ENCODE results near the gene GOPC. TPM values are rescaled to one million over a fixed set of nuclear protein-coding genes. Genes with fewer than 3 reads are reported as not detected.
"Not testable (repeated sequence)": the region's sequence is repeated elsewhere in the genome, so short reads cannot be mapped to it uniquely, and the experiment has no call there.

GOPC gene
- 45.1 and 81.6 TPM in 2 replicates for total RNA-seq

DNA sequence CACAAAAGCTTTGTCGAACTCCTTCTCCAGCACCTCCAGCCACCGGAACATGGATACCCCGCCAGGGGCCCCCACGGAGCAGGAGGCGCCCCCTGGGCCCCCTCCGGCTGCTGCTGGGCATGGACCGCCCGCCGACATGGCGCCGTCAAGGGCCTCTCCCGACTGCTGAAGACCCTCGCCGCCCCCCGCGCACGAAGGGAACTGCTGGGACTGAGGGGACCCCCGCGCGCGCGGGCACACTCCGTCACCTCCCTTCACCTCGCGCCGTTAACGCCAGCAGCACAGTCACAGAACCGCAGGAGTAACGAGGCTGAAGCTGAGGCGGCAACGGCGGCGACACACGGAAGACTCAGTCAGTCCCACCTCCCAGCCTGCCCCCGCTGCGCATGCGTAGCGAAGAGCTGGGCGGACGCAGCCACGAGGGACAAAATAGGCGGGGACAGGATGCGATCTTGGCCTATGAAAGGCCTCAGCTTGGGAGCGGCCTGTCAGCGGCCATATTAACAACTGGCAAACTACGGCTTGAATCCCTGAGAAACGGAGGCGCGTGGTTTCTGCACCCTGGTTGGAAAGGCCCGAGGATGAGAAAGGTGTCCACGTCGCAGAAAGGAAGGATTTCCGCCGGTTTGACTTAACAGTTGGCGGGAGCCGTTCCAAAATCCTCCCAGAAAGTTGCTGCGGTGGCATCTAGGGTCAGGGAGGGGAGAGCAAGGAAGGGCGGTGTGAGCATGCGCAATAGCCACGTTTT is at the start of gene GOPC:
Gene GOPC, minus strand, starts transcription at position 361 of the 748 bp plus-strand sequence. Its CDS starts 223 bp downstream, at position 138.
- peak; percentile 98 for DNase-seq (ENCODE audit: low read depth)
- TF ChIP-seq, protein P1, sequence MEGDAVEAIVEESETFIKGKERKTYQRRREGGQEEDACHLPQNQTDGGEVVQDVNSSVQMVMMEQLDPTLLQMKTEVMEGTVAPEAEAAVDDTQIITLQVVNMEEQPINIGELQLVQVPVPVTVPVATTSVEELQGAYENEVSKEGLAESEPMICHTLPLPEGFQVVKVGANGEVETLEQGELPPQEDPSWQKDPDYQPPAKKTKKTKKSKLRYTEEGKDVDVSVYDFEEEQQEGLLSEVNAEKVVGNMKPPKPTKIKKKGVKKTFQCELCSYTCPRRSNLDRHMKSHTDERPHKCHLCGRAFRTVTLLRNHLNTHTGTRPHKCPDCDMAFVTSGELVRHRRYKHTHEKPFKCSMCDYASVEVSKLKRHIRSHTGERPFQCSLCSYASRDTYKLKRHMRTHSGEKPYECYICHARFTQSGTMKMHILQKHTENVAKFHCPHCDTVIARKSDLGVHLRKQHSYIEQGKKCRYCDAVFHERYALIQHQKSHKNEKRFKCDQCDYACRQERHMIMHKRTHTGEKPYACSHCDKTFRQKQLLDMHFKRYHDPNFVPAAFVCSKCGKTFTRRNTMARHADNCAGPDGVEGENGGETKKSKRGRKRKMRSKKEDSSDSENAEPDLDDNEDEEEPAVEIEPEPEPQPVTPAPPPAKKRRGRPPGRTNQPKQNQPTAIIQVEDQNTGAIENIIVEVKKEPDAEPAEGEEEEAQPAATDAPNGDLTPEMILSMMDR (IDR thresholded peaks at IDR 0.05; ENCODE audit: insufficient read depth, low read depth, low read length) = peak; percentile 14
- peak within 1 kb of the TSS; percentile 95 for H3K4me3 ChIP-seq (ENCODE audit: low read depth, low read length)

DNA sequence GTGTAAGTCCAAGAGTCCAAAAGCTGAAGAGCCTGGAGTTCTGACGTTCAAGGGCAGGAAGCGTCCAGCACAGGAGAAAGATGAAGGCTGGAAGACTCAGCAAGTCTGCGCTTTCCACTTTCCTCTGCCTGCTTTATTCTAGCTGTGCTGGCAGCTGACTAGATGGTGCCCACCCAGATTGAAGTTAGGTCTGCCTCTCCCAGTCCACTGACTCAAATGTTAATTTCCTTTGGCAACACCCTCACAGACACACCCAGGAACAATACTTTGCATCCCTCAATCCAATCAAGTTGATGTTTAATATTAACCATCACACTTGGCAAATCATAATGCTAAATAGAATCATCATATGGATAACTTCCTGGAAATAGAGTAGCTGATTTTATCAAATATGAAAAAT is 49.7 kb upstream of the GOPC start:
- DNase-seq (ENCODE audit: low read depth); H3K4me3 ChIP-seq (ENCODE audit: low read depth, low read length): not testable (repeated sequence)

DNA sequence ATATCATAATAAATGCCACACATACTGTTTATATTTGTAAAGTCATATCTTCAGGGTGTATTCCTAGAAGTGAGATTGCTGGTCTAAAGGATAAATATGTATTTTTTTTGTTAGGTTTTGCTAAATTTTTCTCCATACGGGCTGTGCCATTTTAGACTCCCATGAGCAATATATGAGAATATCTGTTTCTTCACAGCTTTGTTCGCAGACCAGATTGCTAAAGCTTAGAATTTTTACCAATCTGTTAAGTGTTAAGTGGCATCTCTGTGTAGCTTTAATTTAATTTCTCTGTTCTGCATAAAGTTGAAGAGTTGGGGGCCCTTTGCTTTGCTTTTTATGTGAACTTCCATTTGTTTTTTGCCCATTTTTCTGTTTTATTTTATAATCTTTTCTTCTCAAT is 40.7 kb upstream of the GOPC start:
- DNase-seq (ENCODE audit: low read depth) = no peak
- H3K4me3 ChIP-seq (ENCODE audit: low read depth, low read length) = no peak overlapping the region
- TF ChIP-seq, protein P1 (IDR thresholded peaks at IDR 0.05; ENCODE audit: insufficient read depth, low read depth, low read length) = no peak

DNA sequence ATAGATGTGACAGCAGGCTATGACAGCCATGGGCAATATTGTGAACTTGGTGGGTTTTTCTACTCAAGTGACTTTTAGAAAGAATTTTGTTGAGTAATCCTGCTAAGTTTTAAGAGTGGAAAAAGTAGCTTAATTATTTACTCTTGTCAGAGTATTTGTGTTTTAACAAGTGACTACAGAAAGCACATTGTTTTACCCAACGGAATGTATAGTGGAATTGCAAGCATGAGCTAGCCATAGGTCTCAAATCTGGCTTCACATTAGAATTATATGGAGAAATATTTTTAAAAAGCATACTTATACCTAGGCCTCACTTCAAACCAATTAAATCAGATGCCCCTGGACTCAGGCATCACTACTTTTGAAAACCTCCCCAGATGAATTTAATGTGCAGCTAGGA is 35.5 kb upstream of the GOPC start:
- no peak for DNase-seq (ENCODE audit: low read depth)
- H3K4me3 ChIP-seq (ENCODE audit: low read depth, low read length) = no peak overlapping the region
- TF ChIP-seq, protein P1 (IDR thresholded peaks at IDR 0.05; ENCODE audit: insufficient read depth, low read depth, low read length) = no peak

DNA sequence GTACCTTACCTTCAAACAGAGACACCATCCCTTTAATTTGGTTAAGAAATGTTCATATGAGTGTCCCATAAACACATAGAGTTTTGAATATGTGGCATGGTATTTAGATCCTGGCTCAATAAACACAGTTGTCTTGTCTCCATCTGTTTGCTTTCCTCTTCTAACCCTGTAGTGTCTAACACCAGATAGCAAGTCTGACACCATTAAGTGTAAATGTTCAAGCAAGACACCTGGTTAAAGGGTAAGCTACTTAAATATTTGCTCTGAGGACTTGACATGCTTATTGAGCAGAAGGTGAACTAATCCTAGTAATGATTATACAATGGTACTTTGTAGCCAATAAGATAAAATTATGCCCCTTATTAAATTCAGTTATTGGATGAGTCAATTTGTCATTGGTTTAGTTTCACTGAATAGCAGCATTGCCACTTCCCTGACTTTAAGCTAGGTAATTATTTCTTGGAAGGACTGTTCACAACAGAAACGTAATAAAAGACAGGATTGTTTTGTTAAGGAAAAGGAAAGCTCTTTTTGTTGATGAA is 26.9 kb upstream of the GOPC start:
- no peak for DNase-seq (ENCODE audit: low read depth)
- H3K4me3 ChIP-seq (ENCODE audit: low read depth, low read length) = no peak overlapping the region
- TF ChIP-seq, protein P1 (IDR thresholded peaks at IDR 0.05; ENCODE audit: insufficient read depth, low read depth, low read length) = no peak

DNA sequence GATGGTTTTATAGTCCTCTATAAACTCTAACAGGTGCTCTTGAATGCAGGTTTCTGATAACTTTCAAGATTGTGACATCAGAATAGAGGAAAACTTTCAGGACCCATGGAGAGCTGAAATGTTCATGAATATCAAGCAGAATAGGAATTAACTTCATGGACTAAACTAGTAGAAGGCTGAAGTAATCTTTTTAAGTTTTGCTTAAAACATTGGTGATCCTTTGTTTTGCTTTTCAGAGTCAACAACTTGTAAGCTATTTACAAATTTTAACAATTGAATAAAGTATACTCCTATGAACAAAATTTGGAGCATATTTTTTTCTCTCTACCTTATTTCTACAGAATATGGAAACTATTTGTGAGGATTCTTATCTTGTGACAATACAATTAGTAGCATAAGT is 25.2 kb upstream of the GOPC start:
- DNase-seq (ENCODE audit: low read depth) = no peak
- no peak overlapping the region for H3K4me3 ChIP-seq (ENCODE audit: low read depth, low read length)
- TF ChIP-seq, protein P1 (IDR thresholded peaks at IDR 0.05; ENCODE audit: insufficient read depth, low read depth, low read length) = no peak

DNA sequence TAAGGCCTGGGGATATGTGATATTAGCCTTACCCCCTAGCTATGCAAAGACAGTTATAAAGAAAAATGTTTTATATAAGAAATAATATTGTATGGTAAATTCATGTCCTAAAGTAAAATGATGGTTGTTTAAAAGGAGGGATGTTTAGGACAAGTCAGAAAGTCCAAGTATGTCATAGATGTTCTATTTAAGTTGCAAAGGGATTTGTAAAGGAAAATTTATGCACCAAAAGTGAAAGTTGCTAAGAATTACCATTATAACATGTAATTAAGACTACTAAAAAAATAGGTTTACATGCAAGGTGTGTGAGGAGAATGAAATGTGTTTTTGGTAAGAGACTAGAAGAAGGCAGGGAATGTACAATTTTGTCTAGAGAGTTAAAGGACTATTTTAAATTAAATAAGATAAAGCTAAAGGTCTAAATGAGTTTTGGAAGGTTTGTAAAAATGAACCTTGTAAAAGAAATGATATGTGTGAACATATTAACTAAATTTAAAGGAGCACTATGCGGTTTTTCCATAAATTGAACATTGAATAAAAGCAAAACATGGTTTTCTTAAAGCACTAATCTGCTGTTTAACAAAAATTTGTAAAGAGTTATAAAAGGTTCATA is 22.7 kb upstream of the GOPC start:
- no peak overlapping the region for H3K4me3 ChIP-seq (ENCODE audit: low read depth, low read length)
- TF ChIP-seq, protein P1 (IDR thresholded peaks at IDR 0.05; ENCODE audit: insufficient read depth, low read depth, low read length) = no peak
- no peak for DNase-seq (ENCODE audit: low read depth)
